ENCODE data around the gene MFAP2. TPM values are rescaled to one million over a fixed set of nuclear protein-coding genes. Genes with fewer than 3 reads are reported as not detected.

MFAP2 gene
- total RNA-seq, 4 donors from 2014 or later = 1.9 to 8.4 (median 2.1) TPM; not detected in 1

DNA sequence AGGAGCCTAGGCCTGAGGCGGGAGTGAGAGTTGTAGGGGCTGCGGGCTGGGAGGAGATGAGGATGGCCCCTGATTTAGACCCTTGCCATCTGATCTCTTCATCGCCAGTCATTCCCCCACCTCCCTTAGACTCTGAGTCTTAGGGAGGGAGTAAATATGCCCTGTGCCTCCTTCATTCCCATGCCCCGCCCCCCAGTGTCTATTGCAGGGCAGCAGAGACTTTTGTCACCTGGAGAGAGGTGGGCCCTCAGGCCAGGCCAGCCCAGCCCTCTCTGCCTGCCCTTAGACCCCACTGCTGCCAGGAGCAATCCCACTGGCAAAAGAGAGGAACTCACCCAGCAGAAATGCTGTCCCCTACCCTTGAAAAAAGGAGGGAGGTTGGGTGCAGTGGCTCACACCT is 3.2 kb upstream of the MFAP2 start:
- Histone ChIP-seq H3K4me1 (peaks cover 0 to 16% (median 0%) of the 10 kb centered on the region in 4 donors), H3K27me3 (no peaks in the 10 kb centered on the region), H3K9me3 (no peaks in the 10 kb centered on the region), H3K4me3 (no peak overlapping the region), H3K36me3 (peaks cover 0 to 21% (median 0%) of the 10 kb centered on the region in 3 donors), H3K27ac (no peak overlapping the region)
- DNase-seq = no peak
- TF ChIP-seq, protein P1, sequence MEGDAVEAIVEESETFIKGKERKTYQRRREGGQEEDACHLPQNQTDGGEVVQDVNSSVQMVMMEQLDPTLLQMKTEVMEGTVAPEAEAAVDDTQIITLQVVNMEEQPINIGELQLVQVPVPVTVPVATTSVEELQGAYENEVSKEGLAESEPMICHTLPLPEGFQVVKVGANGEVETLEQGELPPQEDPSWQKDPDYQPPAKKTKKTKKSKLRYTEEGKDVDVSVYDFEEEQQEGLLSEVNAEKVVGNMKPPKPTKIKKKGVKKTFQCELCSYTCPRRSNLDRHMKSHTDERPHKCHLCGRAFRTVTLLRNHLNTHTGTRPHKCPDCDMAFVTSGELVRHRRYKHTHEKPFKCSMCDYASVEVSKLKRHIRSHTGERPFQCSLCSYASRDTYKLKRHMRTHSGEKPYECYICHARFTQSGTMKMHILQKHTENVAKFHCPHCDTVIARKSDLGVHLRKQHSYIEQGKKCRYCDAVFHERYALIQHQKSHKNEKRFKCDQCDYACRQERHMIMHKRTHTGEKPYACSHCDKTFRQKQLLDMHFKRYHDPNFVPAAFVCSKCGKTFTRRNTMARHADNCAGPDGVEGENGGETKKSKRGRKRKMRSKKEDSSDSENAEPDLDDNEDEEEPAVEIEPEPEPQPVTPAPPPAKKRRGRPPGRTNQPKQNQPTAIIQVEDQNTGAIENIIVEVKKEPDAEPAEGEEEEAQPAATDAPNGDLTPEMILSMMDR (IDR thresholded peaks at IDR 0.05) = no peak
- no peak for TF ChIP-seq POLR2A (IDR thresholded peaks at IDR 0.05)

DNA sequence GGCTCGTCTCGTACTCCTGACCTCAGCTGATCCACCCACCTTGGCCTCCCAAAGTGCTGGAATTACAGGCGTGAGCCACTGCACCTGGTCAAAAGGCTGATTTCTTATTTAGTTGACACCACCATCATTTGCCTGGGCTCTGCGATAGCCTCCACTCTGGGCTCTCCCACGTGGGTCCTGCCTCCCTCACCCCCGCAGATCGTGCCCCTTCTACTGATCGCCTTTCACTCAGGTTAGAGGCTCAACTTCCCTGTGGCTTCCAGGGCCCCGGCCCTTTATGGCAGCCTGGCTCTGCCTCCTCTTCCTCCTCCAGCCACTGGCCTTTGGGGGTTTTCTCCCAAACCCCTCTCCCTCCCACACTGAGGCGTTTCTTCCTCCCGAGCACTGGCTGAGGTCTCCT is 2.5 kb upstream of the MFAP2 start:
- no peak overlapping the region for H3K4me3 ChIP-seq
- TF ChIP-seq, protein P1 (IDR thresholded peaks at IDR 0.05) = no peak
- no peak for TF ChIP-seq POLR2A (IDR thresholded peaks at IDR 0.05)
- DNase-seq = no peak

DNA sequence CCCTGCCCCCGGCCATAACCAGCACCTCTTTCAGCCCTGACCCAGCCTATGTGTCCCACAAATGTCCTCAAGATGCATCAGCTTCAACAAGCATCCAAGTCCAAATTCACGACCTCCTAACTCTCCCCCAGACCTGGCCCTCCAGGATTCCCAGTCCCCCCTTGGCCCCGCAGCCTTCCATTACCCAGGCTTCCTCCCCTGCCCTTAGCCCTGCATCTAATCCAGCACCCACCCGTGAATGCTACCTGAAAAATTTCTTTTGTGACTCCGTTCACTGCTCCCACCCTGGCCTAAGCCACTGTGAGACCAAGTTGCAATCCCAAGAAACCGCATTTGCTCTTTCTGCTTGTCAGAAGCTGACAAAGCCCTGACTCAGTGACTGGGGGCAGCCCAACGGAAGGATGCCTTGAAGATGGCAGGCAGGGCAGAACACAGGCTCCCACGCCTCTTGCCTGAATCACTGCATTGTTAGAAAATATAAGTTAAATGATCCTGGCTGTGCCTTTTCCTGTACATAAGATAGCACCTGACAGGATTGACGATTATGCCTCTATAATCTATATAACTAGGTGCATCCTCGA is 939 bp upstream of the MFAP2 start:
- H3K9me3 ChIP-seq = no peaks in the 10 kb centered on the region
- H3K27ac ChIP-seq = no peak overlapping the region
- H3K36me3 ChIP-seq = peaks cover 0 to 4% (median 0%) of the 10 kb centered on the region in 3 donors
- H3K4me3 ChIP-seq = no peak overlapping the region
- no peak for TF ChIP-seq POLR2A (IDR thresholded peaks at IDR 0.05)
- TF ChIP-seq, protein P1 (IDR thresholded peaks at IDR 0.05) = no peak
- DNase-seq = no peak
- H3K27me3 ChIP-seq = no peaks in the 10 kb centered on the region
- H3K4me1 ChIP-seq = peaks cover 0 to 28% (median 0%) of the 10 kb centered on the region in 4 donors

More for the DNA sequence above, 2.5 kb upstream of the MFAP2 start:
- H3K27ac ChIP-seq = no peak overlapping the region
- H3K9me3 ChIP-seq = no peaks in the 10 kb centered on the region
- H3K27me3 ChIP-seq = no peaks in the 10 kb centered on the region
- H3K4me1 ChIP-seq = peaks cover 0 to 23% (median 0%) of the 10 kb centered on the region in 4 donors
- H3K36me3 ChIP-seq = peaks cover 0 to 18% (median 0%) of the 10 kb centered on the region in 3 donors

DNA sequence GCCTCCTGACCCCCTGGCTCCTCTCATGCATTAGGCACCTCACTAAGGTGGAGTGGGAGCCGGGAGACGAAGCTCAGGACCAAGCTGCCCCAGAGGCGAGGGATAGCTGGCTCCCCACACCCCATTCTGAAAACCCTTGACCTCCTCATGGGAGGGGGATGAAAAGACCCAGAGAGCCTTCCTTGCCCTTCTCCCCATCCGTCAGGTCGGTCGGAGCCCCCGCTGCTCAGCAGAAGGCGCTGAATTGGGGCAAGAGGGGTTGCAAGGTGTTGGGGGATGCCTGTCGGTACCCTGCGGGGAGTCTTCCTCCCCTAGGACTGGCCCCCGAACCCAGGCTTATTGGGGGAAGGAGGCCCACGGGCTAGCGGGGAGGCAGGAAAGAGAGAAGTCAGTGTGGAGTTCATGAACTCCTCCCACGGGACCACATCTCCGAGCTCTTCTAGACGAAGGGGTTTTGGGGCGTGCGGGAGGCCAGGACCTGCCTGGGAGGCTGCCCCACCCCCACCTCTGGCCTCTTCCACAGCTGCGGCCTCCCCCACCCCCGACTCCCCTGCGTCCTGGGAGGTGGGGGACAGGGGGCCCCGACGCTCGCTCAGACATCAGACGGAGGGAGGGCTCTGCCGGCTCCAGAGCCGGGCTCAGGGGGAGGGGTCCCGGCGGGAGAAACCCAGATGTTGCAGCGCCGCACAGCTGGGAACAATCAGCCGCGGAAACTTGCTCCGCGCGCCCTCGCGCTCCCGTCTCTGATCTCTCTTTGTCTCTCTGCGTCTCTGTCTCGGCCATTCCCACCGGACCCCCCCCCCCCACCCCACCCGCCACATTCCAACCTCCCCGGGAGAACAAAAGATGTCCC is 719 bp downstream of the MFAP2 start:
- no peaks in the 10 kb centered on the region for H3K9me3 ChIP-seq
- DNase-seq = no peak
- H3K27ac ChIP-seq = peak overlapping the region; percentile 26 to 66 (median 38)
- peak overlapping the region; percentile 33 to 56 (median 42) for H3K4me3 ChIP-seq
- no peak for TF ChIP-seq POLR2A (IDR thresholded peaks at IDR 0.05)
- TF ChIP-seq, protein P1 (IDR thresholded peaks at IDR 0.05) = no peak
- H3K27me3 ChIP-seq = no peaks in the 10 kb centered on the region
- no peaks in the 10 kb centered on the region for H3K36me3 ChIP-seq
- peaks cover 0 to 28% (median 0%) of the 10 kb centered on the region in 4 donors for H3K4me1 ChIP-seq

DNA sequence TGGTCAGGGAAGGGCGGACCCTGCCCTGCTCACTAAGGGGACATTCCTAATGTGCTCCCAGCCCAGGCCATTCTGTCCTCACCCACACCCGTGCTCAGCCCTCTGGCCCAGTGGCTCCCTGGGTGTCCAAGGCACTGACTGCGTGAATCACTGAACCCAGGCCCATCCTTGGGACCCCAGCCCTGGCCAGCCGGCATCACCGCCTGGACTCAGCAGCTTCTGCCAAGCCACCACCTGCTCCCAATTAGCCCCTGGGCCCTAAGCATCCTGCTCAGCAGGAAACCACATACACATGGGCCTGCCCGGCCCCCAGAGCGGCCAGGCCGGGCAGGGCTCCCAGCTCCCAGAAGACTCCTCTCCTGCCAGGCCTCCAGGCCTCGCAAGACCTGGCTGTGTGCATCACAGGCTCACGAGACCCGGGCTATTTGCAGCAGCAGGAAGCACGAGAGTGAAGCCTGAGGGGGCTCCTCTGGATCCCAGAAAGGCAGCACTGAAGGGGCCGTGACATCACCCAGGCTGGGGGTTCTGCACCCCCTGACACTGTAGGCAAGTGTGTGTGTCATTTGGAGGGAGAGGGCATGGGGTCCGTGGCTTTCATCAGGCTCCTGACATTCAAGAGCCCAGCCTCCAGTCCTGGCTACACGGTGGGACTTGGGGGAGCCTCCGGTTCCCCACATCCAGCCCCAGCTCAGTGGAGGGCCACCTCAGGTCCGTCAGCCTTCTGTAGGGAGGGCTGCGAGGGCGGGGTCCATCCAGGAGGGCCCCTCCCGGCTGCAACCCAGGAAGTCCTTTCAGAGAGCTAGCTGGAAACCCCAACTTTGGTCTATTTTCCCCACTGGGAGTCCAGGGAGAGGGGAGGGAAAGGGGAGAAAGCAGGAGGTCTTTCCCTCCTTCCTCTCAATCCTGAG is 1.6 kb downstream of the MFAP2 start:
- H3K4me1 ChIP-seq = peaks cover 0 to 28% (median 0%) of the 10 kb centered on the region in 4 donors
- peak overlapping the region in 2 of 4 donors; percentile 50 to 56 for H3K4me3 ChIP-seq

More for the DNA sequence above, 1.6 kb downstream of the MFAP2 start:
- no peak for DNase-seq
- H3K36me3 ChIP-seq = no peaks in the 10 kb centered on the region
- TF ChIP-seq POLR2A (IDR thresholded peaks at IDR 0.05) = no peak
- TF ChIP-seq, protein P1 (IDR thresholded peaks at IDR 0.05) = no peak
- no peaks in the 10 kb centered on the region for H3K9me3 ChIP-seq
- H3K27me3 ChIP-seq = no peaks in the 10 kb centered on the region
- peak overlapping the region; percentile 26 to 66 (median 38) for H3K27ac ChIP-seq

All from Peyer's patch (tissue), 4 donors.